Right ventricle myocardium superior (tissue), 1 donor: ENCODE results near the gene TNFRSF18. TPM values are rescaled to one million over a fixed set of nuclear protein-coding genes. Genes with fewer than 3 reads are reported as not detected.
"Not testable (repeated sequence)": the region's sequence is repeated elsewhere in the genome, so short reads cannot be mapped to it uniquely, and the experiment has no call there.

ENCODE experiments used
- ATAC-seq: fragments of 200-7000 bp; cut with Tn5 transposase; one replicate; pipeline ENCODE4 v1.9.1; 2020; ENCODE audit warnings: mild to moderate bottlenecking; ENCODE audit not compliant: poor library complexity
- DNase-seq: peaks from one replicate; pipeline ENCODE4 v3.0.0-alpha.2; 2020
- intact Hi-C: fragments of 100-400 bp; cut with DNase I; formaldehyde crosslinking; loops from one replicate; pipeline ENCODE4 v1.11.2; 2022
- total RNA-seq: library from RNA; stranded (reverse); fragmentation: NEBNext Ultra II Directional; extraction: Animal tissue kit (Norgen Biotek cat#: 25700); gene quantifications from one replicate; pipeline ENCODE4 v1.2.1, GENCODE V29; 2021
- donor health status: DM: no; HTN: yes; CAD: no; lungs with severe emphysema.

TNFRSF18 gene
- total RNA-seq, 1 donor from 2014 or later, result 0.32 TPM

- DNase-seq (peak; percentile 24), ATAC-seq (no peak)
- intact Hi-C loops, result no loop called here
Measured at GRCh38 chr1:1203561-1204424, 2.6 kb downstream of the TNFRSF18 start.

GRCh38 chr1:1202831-1203560 lies 3.4 kb downstream of the TNFRSF18 start:
- intact Hi-C loops, result no loop called here
- ATAC-seq (no peak), DNase-seq (peak; percentile 30)

- peak; percentile 55 for DNase-seq
- intact Hi-C loops, result no loop called here
- peak; percentile 57 for ATAC-seq
Measured at GRCh38 chr1:1200876-1201810, 5.2 kb downstream of the TNFRSF18 start.

GRCh38 chr1:1199961-1200875 lies 6.2 kb downstream of the TNFRSF18 start:
- ATAC-seq (no peak), DNase-seq (no peak)
- intact Hi-C loops, result no loop called here

- ATAC-seq (no peak), DNase-seq (no peak)
- intact Hi-C loops, result no loop called here
Measured at GRCh38 chr1:1199141-1199960, 7.0 kb downstream of the TNFRSF18 start.

GRCh38 chr1:1198423-1199140 lies 7.8 kb downstream of the TNFRSF18 start:
- ATAC-seq (no peak), DNase-seq (no peak)
- intact Hi-C loops, result no loop called here

- DNase-seq (peak; percentile 14), ATAC-seq (no peak)
- intact Hi-C loops, result no loop called here
Measured at GRCh38 chr1:1197551-1198422, 8.6 kb downstream of the TNFRSF18 start.

GRCh38 chr1:1197188-1197500 lies 9.2 kb downstream of the TNFRSF18 start:
- no peak for DNase-seq
- ATAC-seq, result no peak
- intact Hi-C loops, result no loop called here

- peak; percentile 30 for DNase-seq
- intact Hi-C loops, result no loop called here
- ATAC-seq, result no peak
Measured at GRCh38 chr1:1196431-1197187, 9.8 kb downstream of the TNFRSF18 start.

GRCh38 chr1:1195726-1196125 lies 10.7 kb downstream of the TNFRSF18 start:
- intact Hi-C loops, DNase-seq, ATAC-seq: not testable (repeated sequence)

GRCh38 chr1:1194723-1195122 lies 11.7 kb downstream of the TNFRSF18 start:
- no peak for DNase-seq
- intact Hi-C loops, result no loop called here

GRCh38 chr1:1191734-1192133 lies 14.7 kb downstream of the TNFRSF18 start:
- ATAC-seq (no peak), DNase-seq (no peak)
- intact Hi-C loops, result no loop called here

More at GRCh38 chr1:1194723-1195122, 11.7 kb downstream of the TNFRSF18 start:
- ATAC-seq, result no peak

- intact Hi-C loops, result no loop called here
- ATAC-seq, result no peak
- no peak for DNase-seq
Measured at GRCh38 chr1:1189111-1189510, 17.3 kb downstream of the TNFRSF18 start.

GRCh38 chr1:1187938-1188337 lies 18.5 kb downstream of the TNFRSF18 start:
- intact Hi-C loops, result no loop called here
- DNase-seq (no peak), ATAC-seq (no peak)
